Measurements from ENCODE around the gene FAM124B.
A peak's percentile ranks its signal among the peaks of the same experiment; 100 is the strongest.

DNA sequence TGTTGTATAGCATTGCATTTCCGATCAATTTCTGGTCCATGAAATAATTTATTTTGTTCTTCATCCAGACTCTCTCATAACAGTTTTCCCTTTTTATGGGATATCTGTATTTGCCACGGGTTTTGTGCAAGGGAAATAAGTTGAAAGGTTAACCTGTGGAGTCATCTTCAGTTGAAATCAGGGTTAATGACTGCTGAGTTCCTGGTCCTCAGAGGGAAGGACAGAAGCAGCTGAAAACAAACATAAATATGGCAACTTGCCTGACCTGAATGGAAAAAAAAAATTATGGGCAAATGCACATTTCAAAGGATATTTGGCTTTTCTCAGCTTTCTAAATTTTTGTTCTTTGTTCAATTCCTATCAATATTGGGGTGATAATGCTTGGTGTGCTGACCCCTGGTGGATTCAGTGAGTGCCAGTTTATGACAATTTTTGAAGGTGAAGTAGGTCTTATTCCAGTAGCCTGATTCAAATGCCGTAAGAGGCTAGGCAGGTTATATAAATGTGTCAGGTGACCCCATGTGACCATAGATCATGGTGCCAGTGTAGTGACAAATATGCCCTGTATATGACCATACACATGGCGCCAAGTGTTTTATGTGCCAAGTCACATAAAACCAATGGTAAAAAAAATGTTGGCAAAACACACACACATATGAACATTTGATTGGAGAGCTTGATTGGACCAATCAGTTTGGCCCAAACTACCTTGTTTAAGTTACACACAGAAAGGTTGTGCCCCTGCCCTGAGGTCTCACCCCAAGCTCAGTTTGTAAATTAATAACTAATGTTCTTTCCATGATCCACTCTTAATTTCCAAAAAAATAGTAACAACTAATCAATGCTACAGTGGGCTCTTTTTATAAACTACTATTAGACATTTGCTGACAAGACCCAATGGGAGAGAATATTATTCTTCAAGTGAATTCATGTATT lies 47.6 kb upstream of the FAM124B start:
- peak; percentile 60 for TF ChIP-seq CTCF (IDR thresholded peaks at IDR 0.05; ENCODE audit: low read depth, low read length)
- no peak for TF ChIP-seq POLR2A (IDR thresholded peaks at IDR 0.05; ENCODE audit: extremely low read depth, insufficient read length)
